HCT116 (cell line): ENCODE measurements around the gene ZSCAN9. TPM values are rescaled to one million over a fixed set of nuclear protein-coding genes. Genes with fewer than 3 reads are reported as not detected.

ENCODE experiments used
- ATAC-seq: fragments of 200-7000 bp; cut with Tn5 transposase; 2 replicates; pipeline ENCODE4 v1.9.1; 2020; ENCODE audit warnings: mild to moderate bottlenecking, moderate library complexity
- BruUV-seq: library from RNA; stranded (reverse); fragments of 400-500 nt; replicated peaks from 2 replicates; lab custom pipeline; 2021; lab: Mats Ljungman, UMichigan
- CTCF ChIA-PET: fragments of 300-600 bp; sonication (Branson Sonifier 250); formaldehyde crosslinking; loops from one replicate; lab custom pipeline; 2021; ENCODE audit warnings: antibody characterized with exemption; lab: Charles Lee
- POLR2A ChIA-PET: fragments of 300-600, 350-600 bp; sonication (Branson Sonifier 250); formaldehyde crosslinking; loops from one replicate; lab custom pipeline; 2021; ENCODE audit warnings: antibody characterized with exemption; lab: Charles Lee
- RAD21 ChIA-PET, 2 experiments: fragments of 300-600 bp; sonication (Branson Sonifier 250); formaldehyde crosslinking; loops; one replicate each; lab custom pipeline; 2023; ENCODE audit warnings: low total read pairs in 2 of 2; ENCODE audit not compliant: uncharacterized antibody in 2 of 2, unreplicated experiment in 2 of 2, low non-redundant PET in 1 of 2; lab: Charles Lee
- DNase-seq: peaks from one replicate; pipeline ENCODE4 v3.0.0-alpha.2; 2010; ENCODE audit warnings: low read depth, low spot score
- H2AFZ ChIP-seq: fragments of 200-600 bp; shearing (Covaris generic), sonication (generic); 2 replicates; pipeline ENCODE4 v1.6.1; 2017; ENCODE audit warnings: low read depth, mixed run types, mixed read lengths, antibody characterized with exemption, low read length; ENCODE audit not compliant: poor library complexity, severe bottlenecking
- H3K27ac ChIP-seq: 2 replicates; pipeline ENCODE4 v1.5.1; 2012; ENCODE audit warnings: low read depth, low read length
- H3K27me3 ChIP-seq: fragments of 200-600 bp; sonication (generic); 2 replicates; pipeline ENCODE4 v1.6.1; 2016; ENCODE audit warnings: mixed run types, low read length, mixed read lengths; ENCODE audit not compliant: insufficient read depth
- H3K36me3 ChIP-seq, 2 experiments: fragments of 200-500 bp in 1 of 2; fragments of 200-600 bp in 1 of 2; sonication (Bioruptor generic) in 1 of 2; sonication (generic) in 1 of 2; 2 replicates each; pipeline versions ENCODE4 v1.5.1 to v1.6.1; 2014 to 2016; ENCODE audit warnings: low read length in 2 of 2, inconsistent platforms in 1 of 2, mixed read lengths in 1 of 2, mixed run types in 1 of 2; ENCODE audit not compliant: insufficient read depth in 2 of 2, control insufficient read depth in 1 of 2
- H3K4me1 ChIP-seq, 2 experiments: fragments of 200-600 bp in 1 of 2; sonication (generic) in 1 of 2; 2 replicates each; pipeline versions ENCODE4 v1.5.1 to v1.6.1; 2012 to 2017; ENCODE audit warnings: low read length in 2 of 2, inconsistent platforms in 1 of 2, mild to moderate bottlenecking in 1 of 2, mixed read lengths in 1 of 2, mixed run types in 1 of 2, moderate library complexity in 1 of 2; ENCODE audit not compliant: insufficient read depth in 2 of 2, control insufficient read depth in 1 of 2
- H3K4me2 ChIP-seq: fragments of 200-600 bp; sonication (generic); 2 replicates; pipeline ENCODE4 v1.6.1; 2017; ENCODE audit warnings: mixed run types, low read length, mixed read lengths
- H3K4me3 ChIP-seq, 2 experiments: fragments of 200-600 bp in 1 of 2; sonication (generic) in 1 of 2; replicated peaks in 1 of 2; 2 replicates each; pipeline ENCODE4 v1.5.1; 2011 to 2016; ENCODE audit warnings: low read length in 2 of 2, control low read depth in 1 of 2, low read depth in 1 of 2, mild to moderate bottlenecking in 1 of 2, mixed read lengths in 1 of 2, mixed run types in 1 of 2
- H3K79me2 ChIP-seq: fragments of 200-600 bp; sonication (generic); 2 replicates; pipeline ENCODE4 v1.6.1; 2017; ENCODE audit warnings: mild to moderate bottlenecking, mixed run types, low read length, moderate library complexity, mixed read lengths; ENCODE audit not compliant: insufficient read depth
- H3K9ac ChIP-seq: fragments of 200-600 bp; sonication (generic); 2 replicates; pipeline ENCODE4 v1.6.1; 2016; ENCODE audit warnings: low read length, mixed read lengths
- H3K9me2 ChIP-seq: fragments of 200-600 bp; sonication (generic), shearing (Covaris generic); 2 replicates; pipeline ENCODE4 v1.6.1; 2017; ENCODE audit warnings: mixed run types, mild to moderate bottlenecking, moderate library complexity; ENCODE audit not compliant: insufficient read depth
- H3K9me3 ChIP-seq, 2 experiments: fragments of 200-500 bp in 1 of 2; fragments of 200-600 bp in 1 of 2; sonication (Bioruptor generic) in 1 of 2; sonication (generic) in 1 of 2; 2 replicates each; pipeline ENCODE4 v1.6.1; 2014 to 2017; ENCODE audit warnings: low read length in 2 of 2, mixed read lengths in 2 of 2, inconsistent platforms in 1 of 2, low read depth in 1 of 2, mild to moderate bottlenecking in 1 of 2, mixed run types in 1 of 2, moderate library complexity in 1 of 2; ENCODE audit not compliant: control insufficient read depth in 1 of 2, insufficient read depth in 1 of 2
- H4K20me1 ChIP-seq: fragments of 200-600 bp; sonication (generic), shearing (Covaris generic); 2 replicates; pipeline ENCODE4 v1.6.1; 2017; ENCODE audit warnings: mixed run types, mild to moderate bottlenecking, moderate library complexity; ENCODE audit not compliant: insufficient read depth
- ATF3 ChIP-seq: IDR thresholded peaks from 2 replicates; pipeline ENCODE4 v1.6.1; 2012
- ELF1 ChIP-seq: IDR thresholded peaks from 2 replicates; pipeline ENCODE4 v1.6.1; 2012; ENCODE audit warnings: low read depth, borderline replicate concordance
- EZH2 ChIP-seq: fragments of 200-600 bp; sonication (generic); IDR thresholded peaks from 2 replicates; pipeline ENCODE4 v1.6.1; 2017; ENCODE audit warnings: antibody characterized with exemption, mixed run types
- FOSL1 ChIP-seq: IDR thresholded peaks from 2 replicates; pipeline ENCODE4 v1.6.1; 2012; ENCODE audit warnings: low read depth
- SRF ChIP-seq: IDR thresholded peaks from 2 replicates; pipeline ENCODE4 v1.6.1; 2012; ENCODE audit warnings: low read depth
- ZFX ChIP-seq: fragments of 450-650 bp; IDR thresholded peaks from 2 replicates; pipeline ENCODE4 v1.6.1; 2017
- intact Hi-C: fragments of 100-400 bp; cut with micrococcal nuclease; formaldehyde crosslinking; loops from 2 replicates; pipeline ENCODE4 v1.10.0; 2022
- total RNA-seq: library from RNA; stranded (reverse); gene quantifications from one replicate; pipeline ENCODE4 v1.2.1, GENCODE V29; 2021; ENCODE audit not compliant: unreplicated experiment
- TF ChIP-seq, protein P1 (sequence below): IDR thresholded peaks from 2 replicates; pipeline ENCODE4 v1.6.1; 2012; ENCODE audit warnings: low read depth
- TF ChIP-seq, protein P2 (sequence below): IDR thresholded peaks from 2 replicates; pipeline ENCODE4 v1.6.1; 2012

Gene ZSCAN9
- total RNA-seq, 1 experiment from 2014 or later: 10.8 TPM

DNA sequence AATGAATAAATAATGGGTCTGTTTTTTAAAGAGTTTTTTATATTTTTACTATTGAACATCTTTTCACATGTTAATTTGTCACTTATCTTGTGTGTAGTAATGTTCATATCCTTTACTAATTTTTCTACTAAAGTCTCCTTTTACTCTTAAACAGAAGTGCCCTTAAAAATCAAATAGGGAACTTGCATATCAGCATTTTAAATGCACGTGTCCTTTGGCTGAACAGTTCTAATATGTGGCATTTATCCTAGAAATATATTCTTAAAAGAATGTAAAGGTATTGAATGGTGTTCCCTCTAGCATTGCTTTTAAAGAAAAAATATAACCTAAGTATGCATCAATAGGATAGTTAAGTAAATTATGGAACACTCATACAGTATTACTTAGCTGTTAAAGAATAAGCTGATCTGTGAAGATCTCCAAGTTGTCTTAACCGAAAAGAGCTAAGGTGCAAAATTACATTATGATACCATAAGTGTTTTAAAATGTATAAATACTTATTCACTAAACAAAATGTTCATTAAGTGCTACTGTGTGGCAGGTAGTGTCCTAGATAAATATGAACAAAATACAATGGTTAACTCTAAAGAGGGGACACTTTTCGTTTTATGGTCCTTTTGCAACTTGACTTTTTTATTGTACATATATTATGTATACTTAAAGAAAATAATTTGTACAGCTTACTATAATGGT, 55.7 kb downstream of the ZSCAN9 start:
- ATAC-seq (no peak), DNase-seq (no peak)
- Histone ChIP-seq H3K4me1 (no peaks in the 10 kb centered on the region), H3K4me2 (peak overlapping the region; percentile 71), H3K36me3 (peaks cover 5 to 12% of the 10 kb centered on the region in 2 experiments; a peak in 2 of 4 replicates), H3K9me2 (no peaks in the 10 kb centered on the region), H3K27ac (no peak overlapping the region), H3K9ac (peak overlapping the region; percentile 50; the same call in 1 of the 2 replicates), H3K79me2 (no peaks in the 10 kb centered on the region), H2AFZ (peak overlapping the region; percentile 43), H3K27me3 (no peaks in the 10 kb centered on the region), H3K9me3 (no peaks in the 10 kb centered on the region), H4K20me1 (no peaks in the 10 kb centered on the region), H3K4me3 (peak overlapping the region; percentile 56 to 59)
- intact Hi-C loops: no loop called here
- POLR2A ChIA-PET: interaction anchor here (0.9 to 1.3 kb wide), 2 partner anchors 11 to 14 kb away, joined by 3 read pairs; partner anchors contain the start of gene ZSCAN26
- CTCF ChIA-PET: no interaction called here
- BruUV-seq: no TSS peak
- RAD21 ChIA-PET: no interaction called here
- no peak for TF ChIP-seq ZFX
- TF ChIP-seq, protein P1, sequence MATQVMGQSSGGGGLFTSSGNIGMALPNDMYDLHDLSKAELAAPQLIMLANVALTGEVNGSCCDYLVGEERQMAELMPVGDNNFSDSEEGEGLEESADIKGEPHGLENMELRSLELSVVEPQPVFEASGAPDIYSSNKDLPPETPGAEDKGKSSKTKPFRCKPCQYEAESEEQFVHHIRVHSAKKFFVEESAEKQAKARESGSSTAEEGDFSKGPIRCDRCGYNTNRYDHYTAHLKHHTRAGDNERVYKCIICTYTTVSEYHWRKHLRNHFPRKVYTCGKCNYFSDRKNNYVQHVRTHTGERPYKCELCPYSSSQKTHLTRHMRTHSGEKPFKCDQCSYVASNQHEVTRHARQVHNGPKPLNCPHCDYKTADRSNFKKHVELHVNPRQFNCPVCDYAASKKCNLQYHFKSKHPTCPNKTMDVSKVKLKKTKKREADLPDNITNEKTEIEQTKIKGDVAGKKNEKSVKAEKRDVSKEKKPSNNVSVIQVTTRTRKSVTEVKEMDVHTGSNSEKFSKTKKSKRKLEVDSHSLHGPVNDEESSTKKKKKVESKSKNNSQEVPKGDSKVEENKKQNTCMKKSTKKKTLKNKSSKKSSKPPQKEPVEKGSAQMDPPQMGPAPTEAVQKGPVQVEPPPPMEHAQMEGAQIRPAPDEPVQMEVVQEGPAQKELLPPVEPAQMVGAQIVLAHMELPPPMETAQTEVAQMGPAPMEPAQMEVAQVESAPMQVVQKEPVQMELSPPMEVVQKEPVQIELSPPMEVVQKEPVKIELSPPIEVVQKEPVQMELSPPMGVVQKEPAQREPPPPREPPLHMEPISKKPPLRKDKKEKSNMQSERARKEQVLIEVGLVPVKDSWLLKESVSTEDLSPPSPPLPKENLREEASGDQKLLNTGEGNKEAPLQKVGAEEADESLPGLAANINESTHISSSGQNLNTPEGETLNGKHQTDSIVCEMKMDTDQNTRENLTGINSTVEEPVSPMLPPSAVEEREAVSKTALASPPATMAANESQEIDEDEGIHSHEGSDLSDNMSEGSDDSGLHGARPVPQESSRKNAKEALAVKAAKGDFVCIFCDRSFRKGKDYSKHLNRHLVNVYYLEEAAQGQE: no peak
- TF ChIP-seq, protein P2, sequence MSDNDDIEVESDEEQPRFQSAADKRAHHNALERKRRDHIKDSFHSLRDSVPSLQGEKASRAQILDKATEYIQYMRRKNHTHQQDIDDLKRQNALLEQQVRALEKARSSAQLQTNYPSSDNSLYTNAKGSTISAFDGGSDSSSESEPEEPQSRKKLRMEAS: no peak
- TF ChIP-seq EZH2: no peak
- TF ChIP-seq ELF1: no peak
- no peak for TF ChIP-seq FOSL1
- TF ChIP-seq SRF: no peak
- no peak for TF ChIP-seq ATF3
